ENCODE data around the gene AFG1L. TPM values are rescaled to one million over a fixed set of nuclear protein-coding genes. Genes with fewer than 3 reads are reported as not detected.
"Not testable (repeated sequence)": the region's sequence is repeated elsewhere in the genome, so short reads cannot be mapped to it uniquely, and the experiment has no call there.

AFG1L gene
- total and polyA plus RNA-seq, 10 donors = 1.8 to 13.0 (median 4.4) TPM

DNA sequence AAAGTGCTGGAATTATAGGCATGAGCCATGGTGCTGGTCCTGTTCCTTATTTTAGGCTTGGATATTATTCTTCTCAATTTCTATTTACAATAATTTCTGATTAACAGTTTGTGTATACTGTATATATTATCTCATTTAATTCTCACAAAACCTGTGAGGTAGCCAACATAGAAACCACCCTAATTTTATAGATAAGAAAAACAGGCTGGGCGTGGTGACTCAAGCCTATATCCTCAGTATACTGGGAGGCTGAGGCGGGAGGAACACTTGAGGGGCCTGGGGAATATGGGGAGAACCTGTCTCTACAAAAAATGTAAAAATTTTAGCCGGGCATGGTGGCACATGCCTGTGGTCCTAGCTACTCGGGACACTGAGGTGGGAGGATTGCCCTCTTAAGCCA is 3.8 kb upstream of the AFG1L start:
- H3K27ac ChIP-seq = no peak overlapping the region
- H3K27me3 ChIP-seq (replicated peaks in 1 of 7) = no peaks in the 10 kb centered on the region
- intact Hi-C loops (cut with DNase I; ENCODE audit: low total_unique reads) = no loop called here
- no peak for DNase-seq
- H3K4me1 ChIP-seq = peaks cover 7 to 20% (median 16%) of the 10 kb centered on the region in 6 donors
- TF ChIP-seq POLR2AphosphoS5 (IDR thresholded peaks at IDR 0.05) = no peak
- TF ChIP-seq POLR2A (IDR thresholded peaks at IDR 0.05) = no peak
- TF ChIP-seq, protein P1, sequence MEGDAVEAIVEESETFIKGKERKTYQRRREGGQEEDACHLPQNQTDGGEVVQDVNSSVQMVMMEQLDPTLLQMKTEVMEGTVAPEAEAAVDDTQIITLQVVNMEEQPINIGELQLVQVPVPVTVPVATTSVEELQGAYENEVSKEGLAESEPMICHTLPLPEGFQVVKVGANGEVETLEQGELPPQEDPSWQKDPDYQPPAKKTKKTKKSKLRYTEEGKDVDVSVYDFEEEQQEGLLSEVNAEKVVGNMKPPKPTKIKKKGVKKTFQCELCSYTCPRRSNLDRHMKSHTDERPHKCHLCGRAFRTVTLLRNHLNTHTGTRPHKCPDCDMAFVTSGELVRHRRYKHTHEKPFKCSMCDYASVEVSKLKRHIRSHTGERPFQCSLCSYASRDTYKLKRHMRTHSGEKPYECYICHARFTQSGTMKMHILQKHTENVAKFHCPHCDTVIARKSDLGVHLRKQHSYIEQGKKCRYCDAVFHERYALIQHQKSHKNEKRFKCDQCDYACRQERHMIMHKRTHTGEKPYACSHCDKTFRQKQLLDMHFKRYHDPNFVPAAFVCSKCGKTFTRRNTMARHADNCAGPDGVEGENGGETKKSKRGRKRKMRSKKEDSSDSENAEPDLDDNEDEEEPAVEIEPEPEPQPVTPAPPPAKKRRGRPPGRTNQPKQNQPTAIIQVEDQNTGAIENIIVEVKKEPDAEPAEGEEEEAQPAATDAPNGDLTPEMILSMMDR (IDR thresholded peaks at IDR 0.05 in 8 of 11, conservative IDR thresholded peaks at IDR 0.05 in 3 of 11) = no peak
- no peaks in the 10 kb centered on the region for H3K9me3 ChIP-seq
- 82 to 92% (median 91%) methylated on average over 4 of the region's 4 CpGs for WGBS, 5 donors
- H3K36me3 ChIP-seq = no peaks in the 10 kb centered on the region
- H3K4me3 ChIP-seq = no peak overlapping the region

DNA sequence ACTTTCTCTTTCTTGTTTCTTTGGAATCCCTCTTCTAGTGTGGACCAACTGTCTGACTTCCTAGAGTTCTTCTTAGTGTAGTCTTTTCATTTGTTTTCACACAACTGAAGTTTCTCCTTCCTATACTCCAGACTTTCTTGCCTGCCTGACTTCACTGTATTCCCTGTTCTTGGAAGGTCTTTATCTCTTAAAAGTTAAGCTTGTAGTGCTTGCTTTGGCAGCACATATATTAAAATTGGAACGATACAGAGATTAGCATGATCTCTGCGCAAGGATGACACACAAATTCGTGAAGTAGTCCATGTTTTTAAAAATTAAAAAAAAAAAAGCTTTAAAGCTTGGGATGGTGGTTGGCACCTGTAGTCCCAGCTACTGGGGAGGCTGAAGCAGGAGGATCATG is 2.3 kb upstream of the AFG1L start:
- WGBS, 5 donors = 90 to 98% (median 92%) methylated on average over 3 of the region's 3 CpGs
- H3K27ac ChIP-seq; intact Hi-C loops (cut with DNase I; ENCODE audit: low total_unique reads); H3K36me3 ChIP-seq; DNase-seq; H3K27me3 ChIP-seq (replicated peaks in 1 of 7); H3K4me3 ChIP-seq; H3K9me3 ChIP-seq: not testable (repeated sequence)
- H3K4me1 ChIP-seq = peaks cover 8 to 24% (median 19%) of the 10 kb centered on the region in 6 donors

DNA sequence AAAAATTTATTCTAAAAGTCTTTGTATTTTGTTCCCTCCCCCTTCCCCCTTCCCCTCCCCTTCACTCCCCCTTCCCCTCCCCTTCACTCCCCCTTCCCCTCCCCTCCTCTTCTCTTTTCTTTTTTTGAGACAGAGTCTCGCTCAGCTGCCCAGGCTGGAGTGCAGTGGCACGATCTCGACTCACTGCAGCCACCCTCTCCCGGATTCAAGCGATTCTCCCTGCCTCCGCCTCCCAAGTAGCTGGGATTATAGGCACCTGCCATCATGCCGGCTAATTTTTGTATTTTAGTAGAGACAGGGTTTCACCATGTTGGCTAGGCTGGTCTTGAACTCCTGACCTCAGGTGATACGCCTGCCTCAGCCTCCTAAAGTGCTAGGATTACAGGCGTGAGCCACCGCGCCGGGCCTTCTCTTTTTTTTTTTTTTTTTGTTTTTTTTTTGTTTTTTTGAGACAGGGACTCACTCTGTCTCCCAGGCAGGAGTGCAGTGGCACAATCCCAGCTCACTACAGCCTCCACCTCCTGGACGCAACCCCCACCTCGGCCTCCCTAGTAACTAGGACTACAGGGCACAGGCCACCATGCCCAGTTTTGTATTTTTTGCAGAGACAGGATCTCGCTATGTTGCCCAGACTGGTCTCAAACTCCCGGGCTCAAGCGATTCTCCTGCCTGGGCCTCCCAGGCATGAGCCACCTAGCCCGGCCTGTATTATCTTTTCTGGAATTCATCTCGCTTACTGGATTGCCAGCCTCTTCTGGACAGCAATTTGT is 1.1 kb upstream of the AFG1L start:
- Histone ChIP-seq H3K27me3 (replicated peaks in 1 of 7) (no peaks in the 10 kb centered on the region), H3K9me3 (no peaks in the 10 kb centered on the region), H3K4me3 (peak overlapping the region in 7 of 8 donors; percentile 56 to 79 (median 75)), H3K27ac (peak overlapping the region in 7 of 8 donors; percentile 95 to 99 (median 98)), H3K4me1 (peaks cover 8 to 31% (median 19%) of the 10 kb centered on the region in 6 donors), H3K36me3 (no peaks in the 10 kb centered on the region)
- peak; percentile 75 for DNase-seq
- intact Hi-C loops (cut with DNase I; ENCODE audit: low total_unique reads) = no loop called here
- no peak for TF ChIP-seq POLR2A (IDR thresholded peaks at IDR 0.05)
- TF ChIP-seq POLR2AphosphoS5 (IDR thresholded peaks at IDR 0.05) = no peak
- TF ChIP-seq, protein P1 (IDR thresholded peaks at IDR 0.05 in 8 of 11, conservative IDR thresholded peaks at IDR 0.05 in 3 of 11) = no peak
- 88 to 94% (median 91%) methylated on average over 19 of the region's 19 CpGs for WGBS, 5 donors

DNA sequence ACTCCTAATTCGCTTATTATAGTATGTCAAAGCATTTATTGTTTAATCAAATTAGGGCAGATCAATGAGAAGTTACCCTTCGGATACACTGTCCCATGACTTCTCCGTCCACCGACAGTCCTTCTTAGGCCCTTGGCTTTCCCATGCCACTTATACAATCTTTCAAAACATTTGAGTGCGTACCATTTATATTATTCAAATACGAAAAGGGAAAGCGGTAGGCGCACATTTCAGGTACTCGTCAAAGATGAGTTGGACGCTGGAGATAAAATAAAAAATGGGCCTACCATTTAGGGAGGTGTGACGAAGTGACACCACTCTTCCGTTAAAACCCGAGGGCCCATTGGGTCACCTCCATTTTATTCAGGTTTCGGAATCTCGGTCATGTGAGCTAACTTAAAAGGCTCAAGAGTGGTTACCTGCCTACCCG is 542 bp upstream of the AFG1L start:
- intact Hi-C loops (cut with DNase I; ENCODE audit: low total_unique reads) = no loop called here

More for the DNA sequence above, 542 bp upstream of the AFG1L start:
- 33 to 35% (median 33%) methylated on average over 16 of the region's 16 CpGs for WGBS, 5 donors
- Histone ChIP-seq H3K4me1 (peaks cover 8 to 37% (median 19%) of the 10 kb centered on the region in 6 donors), H3K27ac (peak overlapping the region; percentile 95 to 99 (median 98)), H3K36me3 (no peaks in the 10 kb centered on the region), H3K9me3 (no peaks in the 10 kb centered on the region), H3K27me3 (replicated peaks in 1 of 7) (no peaks in the 10 kb centered on the region), H3K4me3 (peak overlapping the region; percentile 56 to 79 (median 74))
- TF ChIP-seq POLR2AphosphoS5 (IDR thresholded peaks at IDR 0.05) (no peak), POLR2A (IDR thresholded peaks at IDR 0.05) (no peak)
- TF ChIP-seq, protein P1 (IDR thresholded peaks at IDR 0.05 in 8 of 11, conservative IDR thresholded peaks at IDR 0.05 in 3 of 11) = no peak
- no peak for DNase-seq

Measured in spleen (tissue), 11 donors.